Renal cortex interstitium (tissue), 15 donors: ENCODE data around the gene CHRNB2. TPM values are rescaled to one million over a fixed set of nuclear protein-coding genes. Genes with fewer than 3 reads are reported as not detected.
"Not testable (repeated sequence)": the region's sequence is repeated elsewhere in the genome, so short reads cannot be mapped to it uniquely, and the experiment has no call there.

Experiments
- DNase-seq, 11 donors: peaks; one replicate each; pipeline ENCODE4 v3.0.0-alpha.2; 2013; ENCODE audit warnings: low read depth in 9 of 11, low spot score in 4 of 11; ENCODE audit errors: extremely low read depth in 1 of 11
- long read RNA-seq, 16 experiments: transcript quantifications; one replicate each; lab custom pipeline, GENCODE V29; 2026
- polyA plus RNA-seq, 3 donors: library from polyadenylated mRNA; unstranded; fragments of 120-200 nt; gene quantifications; one replicate each; pipeline ENCODE4 v1.2.1, GENCODE V29; 2013; ENCODE audit not compliant: insufficient read length in 3 of 3

CHRNB2 gene
- polyA plus RNA-seq: under 1 TPM; 0.41 to 0.61 (median 0.43) TPM
- long read RNA-seq, donor 1: 0 reads
- long read RNA-seq, donor 2: 0 reads
- long read RNA-seq, donor 3: 0 reads
- long read RNA-seq, donor 4: 0 reads
- long read RNA-seq, donor 5: 0 reads
- long read RNA-seq, donor 6: 0 reads
- long read RNA-seq, donor 7: 0 reads
- long read RNA-seq, donor 8, full-length matches to known transcripts: 1 of 1 reads
- long read RNA-seq, donor 8, partial matches to known transcripts: 0 of 1 reads
- long read RNA-seq, donor 8, other reads (novel, unspliced or antisense): 0 of 1 reads
- long read RNA-seq, donor 9: 0 reads
- long read RNA-seq, donor 10: 0 reads
- long read RNA-seq, donor 11: 0 reads
- long read RNA-seq, donor 12: 0 reads
- long read RNA-seq, donor 13: 0 reads
- long read RNA-seq, donor 14: 0 reads
- long read RNA-seq, donor 15: 0 reads
- long read RNA-seq, donor 16: 0 reads

- DNase-seq: peak in 8 of 11 donors; percentile 51 to 77 (median 67)
Observed at GRCh38 chr1:154567386-154568156, at the start of gene CHRNB2. Gene CHRNB2 (plus strand): TSS chr1:154567778. CDS start chr1:154568045, 267 bp downstream.

- DNase-seq: no peak
Observed at GRCh38 chr1:154519591-154519991, 48.0 kb upstream of the CHRNB2 start.

- DNase-seq: no peak
Observed at GRCh38 chr1:154520333-154520732, 47.2 kb upstream of the CHRNB2 start.

- no peak for DNase-seq
Observed at GRCh38 chr1:154521695-154522094, 45.9 kb upstream of the CHRNB2 start.

- DNase-seq: no peak
Observed at GRCh38 chr1:154524881-154525280, 42.7 kb upstream of the CHRNB2 start.

- no peak for DNase-seq
Observed at GRCh38 chr1:154527192-154527591, 40.4 kb upstream of the CHRNB2 start.

GRCh38 chr1:154529308-154529707 is 38.3 kb upstream of the CHRNB2 start:
- no peak for DNase-seq

GRCh38 chr1:154531950-154532349 is 35.6 kb upstream of the CHRNB2 start:
- DNase-seq: not testable (repeated sequence)

- no peak for DNase-seq
Observed at GRCh38 chr1:154533952-154534844, 33.4 kb upstream of the CHRNB2 start.

- no peak for DNase-seq
Observed at GRCh38 chr1:154536570-154536969, 31.0 kb upstream of the CHRNB2 start.

- DNase-seq: no peak
Observed at GRCh38 chr1:154539486-154540483, 27.8 kb upstream of the CHRNB2 start.

GRCh38 chr1:154541231-154541630 is 26.3 kb upstream of the CHRNB2 start:
- no peak for DNase-seq

- DNase-seq: peak in 1 of 11 donors; percentile 23
Observed at GRCh38 chr1:154546264-154547063, 21.1 kb upstream of the CHRNB2 start.

GRCh38 chr1:154547105-154547732 is 20.4 kb upstream of the CHRNB2 start:
- no peak for DNase-seq

GRCh38 chr1:154548028-154548427 is 19.6 kb upstream of the CHRNB2 start:
- DNase-seq: no peak

- DNase-seq: no peak
Observed at GRCh38 chr1:154549202-154549770, 18.3 kb upstream of the CHRNB2 start.
